ENCODE results near the gene ACOT7. TPM values are rescaled to one million over a fixed set of nuclear protein-coding genes. Genes with fewer than 3 reads are reported as not detected.

The ACOT7 gene
- total and polyA plus RNA-seq, 2 of the 13 experiments (the other 11 are each of a cell fraction or from before 2014, with no cell fraction given) = 33.0 to 55.8 TPM

- H3K4me2 ChIP-seq (ENCODE audit: low read depth, low read length) = no peak overlapping the region
Observed at GRCh38 chr1:6270401-6270800, 123.2 kb downstream of the ACOT7 start.

More at GRCh38 chr1:6270401-6270800, 123.2 kb downstream of the ACOT7 start:
- H3K36me3 ChIP-seq (replicated peaks in 1 of 2; ENCODE audit: control insufficient read depth in 1 of 2, insufficient read depth in 2 of 2, low read length in 2 of 2) = 0 out of 5 replicates have a peak, but pooled peaks cover 1 to 6% of the 10 kb centered on the region in 2 experiments
- no peak overlapping the region for H3K27ac ChIP-seq (ENCODE audit: extremely low read length, insufficient read depth, low read length)
- H3K9me3 ChIP-seq (ENCODE audit: low read length) = no peaks in the 10 kb centered on the region
- ChIA-PET CTCF (ENCODE audit: low intra/inter-chr PET ratio, low total read pairs) (no interaction called here), POLR2A (no interaction called here)
- intact Hi-C loops (cut with micrococcal nuclease; ENCODE audit: unreplicated experiment) (no loop called here), in situ Hi-C loops (cut with HindIII; ENCODE audit: extremely low pct_ligation_motif_present, low pct_unique_long_range_greater_than_20kb) (no loop called here)
- H3K27me3 ChIP-seq (ENCODE audit: control insufficient read depth in 1 of 2, insufficient read depth in 2 of 2, low read length in 2 of 2) = no peaks in the 10 kb centered on the region; a peak in 1 of 5 replicates
- H4K20me1 ChIP-seq (ENCODE audit: insufficient read depth, low read length) = no peaks in the 10 kb centered on the region
- peaks cover 3% of the 10 kb centered on the region for H3K4me1 ChIP-seq (ENCODE audit: insufficient read depth, low read length)
- H3K79me2 ChIP-seq (ENCODE audit: insufficient read depth, low read length) = no peaks in the 10 kb centered on the region
- no peak for FAIRE-seq
- WGBS (ENCODE audit: low lambda C conversion rate) = 91% methylated on average over 8 of the region's 8 CpGs
- no TSS peak for BruUV-seq (replicated peaks)
- DNase-seq (ENCODE audit: low spot score) = no peak
- no peak overlapping the region for H3K4me3 ChIP-seq (replicated peaks in 1 of 3; ENCODE audit: insufficient read depth in 1 of 3, low read depth in 2 of 3, low read length in 3 of 3)
- TF ChIP-seq ZNF710 (CRISPR knock-in tag; IDR thresholded peaks at IDR 0.05; ENCODE audit: borderline replicate concordance) = no peak
- TF ChIP-seq ZNF800 (CRISPR knock-in tag; IDR thresholded peaks at IDR 0.05) = no peak
- TF ChIP-seq FOXM1 (CRISPR knock-in tag; IDR thresholded peaks at IDR 0.05) = no peak
- no peak for TF ChIP-seq KDM2A (CRISPR knock-in tag; IDR thresholded peaks at IDR 0.05; ENCODE audit: borderline replicate concordance, low read depth)
- no peak for TF ChIP-seq ATM (IDR thresholded peaks at IDR 0.05; ENCODE audit: borderline replicate concordance)
- no peak for TF ChIP-seq SOX6 (IDR thresholded peaks at IDR 0.05)
- TF ChIP-seq SOX6 (CRISPR knock-in tag; IDR thresholded peaks at IDR 0.05) = no peak
- H2AFZ ChIP-seq (ENCODE audit: low read length) = no peak overlapping the region
- H3K9ac ChIP-seq (ENCODE audit: insufficient read depth, low read depth, low read length) = no peak overlapping the region
- ATAC-seq = no peak

All from HepG2 (cell line).